GM19468 (cell line): ENCODE measurements around the gene DSCAML1.

Experiments used
- ATAC-seq: cut with Tn5 transposase; IDR thresholded peaks from one replicate; pipeline ENCODE4 v1.9.1; 2021; ENCODE audit warnings: mild to moderate bottlenecking, moderate library complexity, moderate number of reproducible peaks; ENCODE audit not compliant: unreplicated experiment; ENCODE audit errors: extremely low read depth

Gene DSCAML1

GRCh38 chr11:117600234-117600783 lies 196.7 kb downstream of the DSCAML1 start:
- no peak for ATAC-seq

- ATAC-seq, result no peak
These were observed 199.9 kb downstream of the DSCAML1 start for GRCh38 chr11:117597071-117597470.

GRCh38 chr11:117595440-117595839 lies 201.6 kb downstream of the DSCAML1 start:
- ATAC-seq, result no peak

GRCh38 chr11:117594721-117595120 lies 202.3 kb downstream of the DSCAML1 start:
- no peak for ATAC-seq

GRCh38 chr11:117593065-117593464 lies 204.0 kb downstream of the DSCAML1 start:
- no peak for ATAC-seq

- ATAC-seq, result no peak
These were observed 205.5 kb downstream of the DSCAML1 start for GRCh38 chr11:117591316-117592039.

- no peak for ATAC-seq
These were observed 208.0 kb downstream of the DSCAML1 start for GRCh38 chr11:117589063-117589462.

- no peak for ATAC-seq
These were observed 208.7 kb downstream of the DSCAML1 start for GRCh38 chr11:117588166-117588810.

GRCh38 chr11:117587416-117587815 lies 209.6 kb downstream of the DSCAML1 start:
- ATAC-seq, result no peak

- ATAC-seq, result no peak
These were observed 210.6 kb downstream of the DSCAML1 start for GRCh38 chr11:117586392-117586791.

GRCh38 chr11:117585631-117586030 lies 211.4 kb downstream of the DSCAML1 start:
- no peak for ATAC-seq

- no peak for ATAC-seq
These were observed 212.8 kb downstream of the DSCAML1 start for GRCh38 chr11:117584056-117584830.

GRCh38 chr11:117583063-117583801 lies 213.8 kb downstream of the DSCAML1 start:
- ATAC-seq, result no peak

GRCh38 chr11:117582433-117582832 lies 214.6 kb downstream of the DSCAML1 start:
- no peak for ATAC-seq

GRCh38 chr11:117580866-117581265 lies 216.2 kb downstream of the DSCAML1 start:
- ATAC-seq, result no peak

- no peak for ATAC-seq
These were observed 217.9 kb downstream of the DSCAML1 start for GRCh38 chr11:117579161-117579560.

GRCh38 chr11:117575856-117576255 lies 221.2 kb downstream of the DSCAML1 start:
- ATAC-seq, result no peak

GRCh38 chr11:117574551-117574950 lies 222.5 kb downstream of the DSCAML1 start:
- no peak for ATAC-seq

- no peak for ATAC-seq
These were observed 223.7 kb downstream of the DSCAML1 start for GRCh38 chr11:117573326-117573725.

GRCh38 chr11:117572671-117573070 lies 224.3 kb downstream of the DSCAML1 start:
- no peak for ATAC-seq
